OCI-LY1 (cell line): ENCODE data around the gene POLA1.

Source experiments
- H2AFZ ChIP-seq: fragments of 200-600 bp; sonication (generic), shearing (Covaris generic); 2 replicates; pipeline ENCODE4 v1.6.0; 2014; ENCODE audit warnings: antibody characterized with exemption, mild to moderate bottlenecking, low read length
- H3F3A ChIP-seq: fragments of 200-600 bp; sonication (generic), shearing (Covaris generic); 2 replicates; pipeline ENCODE4 v1.6.0; 2014; ENCODE audit warnings: mild to moderate bottlenecking, antibody characterized with exemption, low read length, moderate library complexity; ENCODE audit not compliant: insufficient read depth
- H3K27ac ChIP-seq: fragments of 200-600 bp; sonication (generic); 2 replicates; pipeline ENCODE4 v1.5.1; 2014; ENCODE audit warnings: low read length, mixed run types, mild to moderate bottlenecking, low read depth; ENCODE audit not compliant: poor library complexity, severe bottlenecking
- H3K27me3 ChIP-seq: fragments of 200-600 bp; sonication (generic); 2 replicates; pipeline ENCODE4 v1.6.0; 2014; ENCODE audit warnings: antibody characterized with exemption, mild to moderate bottlenecking, low read length, moderate library complexity; ENCODE audit not compliant: insufficient read depth
- H3K36me3 ChIP-seq: fragments of 200-600 bp; sonication (generic); 2 replicates; pipeline ENCODE4 v1.6.1; 2014; ENCODE audit warnings: mild to moderate bottlenecking, antibody characterized with exemption, low read length, moderate library complexity, mixed read lengths; ENCODE audit not compliant: insufficient read depth
- H3K4me1 ChIP-seq: fragments of 200-600 bp; sonication (generic); 2 replicates; pipeline ENCODE4 v1.5.1; 2014; ENCODE audit warnings: mild to moderate bottlenecking, low read length, moderate library complexity; ENCODE audit not compliant: insufficient read depth, severe bottlenecking
- H3K4me2 ChIP-seq: fragments of 200-600 bp; sonication (generic), shearing (Covaris generic); 2 replicates; pipeline ENCODE4 v1.6.1; 2014; ENCODE audit warnings: low read length
- H3K4me3 ChIP-seq: fragments of 200-600 bp; sonication (generic); 2 replicates; pipeline ENCODE4 v1.5.1; 2014; ENCODE audit warnings: low read length, low read depth, mild to moderate bottlenecking, mixed read lengths; ENCODE audit not compliant: poor library complexity, severe bottlenecking
- H3K79me2 ChIP-seq: fragments of 200-600 bp; shearing (Covaris generic); 2 replicates; pipeline ENCODE4 v1.6.1; 2016; ENCODE audit warnings: mixed run types, low read length, mixed read lengths; ENCODE audit not compliant: insufficient read depth
- H3K9ac ChIP-seq: fragments of 200-600 bp; sonication (generic), shearing (Covaris generic); 2 replicates; pipeline ENCODE4 v1.6.1; 2014; ENCODE audit warnings: mild to moderate bottlenecking, low read length, mixed read lengths
- H3K9me2 ChIP-seq: fragments of 200-600 bp; sonication (generic), shearing (Covaris generic); 2 replicates; pipeline ENCODE4 v1.6.1; 2014; ENCODE audit warnings: low read depth, mild to moderate bottlenecking, low read length, mixed read lengths
- H3K9me3 ChIP-seq: fragments of 200-600 bp; shearing (Covaris generic); 2 replicates; pipeline ENCODE4 v1.6.1; 2014; ENCODE audit warnings: low read length, mixed read lengths
- H4K20me1 ChIP-seq: fragments of 200-600 bp; sonication (generic), shearing (Covaris generic); 2 replicates; pipeline ENCODE4 v1.6.0; 2016; ENCODE audit warnings: mild to moderate bottlenecking, low read length; ENCODE audit not compliant: insufficient read depth
- CTCF ChIP-seq: fragments of 200-600 bp; sonication (generic), shearing (Covaris generic); IDR thresholded peaks from 2 replicates; pipeline ENCODE4 v1.5.1; 2017; ENCODE audit warnings: mild to moderate bottlenecking, antibody characterized with exemption, low read length, moderate library complexity, mixed read lengths
- EZH2 ChIP-seq: fragments of 200-600 bp; sonication (generic), shearing (Covaris generic); IDR thresholded peaks from 2 replicates; pipeline ENCODE4 v1.8.0; 2017; ENCODE audit warnings: borderline replicate concordance, mixed run types, mild to moderate bottlenecking, antibody characterized with exemption, low read length, moderate library complexity, mixed read lengths

The POLA1 gene

DNA sequence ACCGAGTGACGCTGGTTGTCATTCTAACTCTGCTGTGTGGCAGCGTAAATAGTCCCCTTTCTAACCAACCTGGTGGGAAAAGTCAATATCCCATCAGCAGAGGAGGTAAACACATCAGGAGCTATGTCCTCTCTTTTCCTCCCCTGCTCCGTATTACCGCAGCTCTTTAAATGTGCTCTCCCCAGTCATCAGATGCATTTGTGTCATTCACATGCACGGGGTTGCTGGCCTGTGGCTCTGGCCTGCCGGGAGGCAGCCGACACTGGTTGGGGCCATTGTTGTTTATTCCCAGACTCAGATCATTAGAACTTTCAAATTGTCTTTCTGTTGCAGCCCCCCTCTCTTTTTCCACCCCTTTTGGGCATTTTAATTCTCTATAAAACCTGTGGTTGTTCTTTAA lies 300.2 kb downstream of the POLA1 start:
- Histone ChIP-seq H3K9me2 (no peaks in the 10 kb centered on the region), H3K27ac (no peak overlapping the region), H3F3A (no peaks in the 10 kb centered on the region), H3K27me3 (no peaks in the 10 kb centered on the region), H3K4me1 (no peaks in the 10 kb centered on the region), H3K4me2 (no peak overlapping the region), H3K36me3 (no peaks in the 10 kb centered on the region), H3K9me3 (no peaks in the 10 kb centered on the region), H3K9ac (no peak overlapping the region), H3K79me2 (no peaks in the 10 kb centered on the region), H4K20me1 (no peaks in the 10 kb centered on the region), H3K4me3 (no peak overlapping the region), H2AFZ (no peak overlapping the region)
- TF ChIP-seq CTCF (no peak), EZH2 (no peak)

DNA sequence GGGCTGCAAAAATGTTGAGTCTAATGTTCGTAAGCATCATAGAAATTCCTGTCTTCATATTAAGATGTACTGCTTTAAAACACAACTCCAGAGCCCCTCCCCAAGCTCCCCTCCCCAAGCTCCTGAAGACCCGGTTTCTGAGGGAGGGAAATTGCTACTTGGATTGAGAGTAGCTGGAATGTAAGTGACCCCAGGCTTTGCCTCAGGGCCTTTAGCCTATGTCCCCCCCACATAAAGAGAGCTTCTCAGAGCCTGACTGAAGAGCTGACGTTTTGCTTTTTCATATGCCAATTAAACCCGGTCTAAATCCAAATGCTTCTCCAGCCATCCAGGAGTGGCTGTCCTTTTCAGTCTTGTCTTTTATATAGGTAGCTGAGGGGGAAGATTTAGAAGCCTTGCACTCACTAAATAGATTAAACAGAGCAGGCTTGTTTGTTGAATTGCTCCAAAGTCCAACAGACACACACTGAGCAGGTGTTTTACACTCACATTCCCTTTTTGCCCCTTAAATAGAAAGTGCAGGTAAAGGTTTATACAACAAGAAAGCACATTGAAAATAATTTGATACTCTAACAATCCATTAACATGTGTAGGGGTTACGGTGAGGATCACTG lies 302.5 kb downstream of the POLA1 start:
- Histone ChIP-seq H3K9me2 (no peaks in the 10 kb centered on the region), H3K27ac (no peak overlapping the region), H3K4me3 (no peak overlapping the region), H3K27me3 (no peaks in the 10 kb centered on the region), H2AFZ (no peak overlapping the region), H3K79me2 (no peaks in the 10 kb centered on the region), H3F3A (no peaks in the 10 kb centered on the region), H3K4me1 (no peaks in the 10 kb centered on the region), H3K36me3 (no peaks in the 10 kb centered on the region), H3K9ac (no peak overlapping the region), H4K20me1 (no peaks in the 10 kb centered on the region), H3K9me3 (no peaks in the 10 kb centered on the region), H3K4me2 (no peak overlapping the region)
- no peak for TF ChIP-seq EZH2
- no peak for TF ChIP-seq CTCF

DNA sequence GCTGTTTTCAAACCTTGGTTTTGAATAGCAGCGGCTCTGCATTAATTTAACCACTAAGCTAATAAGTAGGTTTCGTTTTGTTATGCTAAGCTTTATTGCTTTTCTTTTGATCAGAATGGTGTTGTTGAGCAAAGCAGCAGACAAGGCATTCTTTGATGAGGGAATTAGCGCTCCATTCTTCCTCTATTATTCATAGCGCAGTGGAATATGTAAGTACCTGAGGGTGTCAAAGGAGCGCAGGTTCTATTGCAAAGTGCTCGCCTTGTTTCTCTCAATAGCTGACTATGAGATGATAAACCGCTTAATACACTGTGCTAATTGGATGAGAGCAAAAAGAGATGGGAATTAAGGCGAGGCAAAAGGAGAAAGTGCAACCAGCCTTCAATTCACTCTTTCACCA lies 305.8 kb downstream of the POLA1 start:
- Histone ChIP-seq H3K9me3 (no peaks in the 10 kb centered on the region), H2AFZ (no peak overlapping the region), H3K36me3 (no peaks in the 10 kb centered on the region), H3K9me2 (no peaks in the 10 kb centered on the region), H3K79me2 (no peaks in the 10 kb centered on the region), H3K4me3 (no peak overlapping the region), H3K4me1 (no peaks in the 10 kb centered on the region), H3K4me2 (no peak overlapping the region), H3F3A (no peaks in the 10 kb centered on the region), H3K27me3 (no peaks in the 10 kb centered on the region), H3K27ac (no peak overlapping the region), H4K20me1 (no peaks in the 10 kb centered on the region), H3K9ac (no peak overlapping the region)
- TF ChIP-seq CTCF (no peak), EZH2 (no peak)
